Kidney (tissue), 14 donors: ENCODE results near the gene RBBP8NL. TPM values are rescaled to one million over a fixed set of nuclear protein-coding genes. Genes with fewer than 3 reads are reported as not detected.

Source experiments
- DNase-seq, 5 donors: peaks; one replicate each; pipeline ENCODE4 v3.0.0-alpha.2; 2013 to 2020
- FAIRE-seq: peaks from 2 replicates; lab custom pipeline; 2012; peaks lifted over from hg19 to GRCh38; lab: Jason Lieb, UNC
- H3K27ac ChIP-seq, 2 donors: one replicate each; pipeline ENCODE4 v1.7.0; 2013; ENCODE audit warnings: low read depth in 2 of 2, low read length in 2 of 2, inconsistent platforms in 1 of 2
- H3K27me3 ChIP-seq: one replicate; pipeline ENCODE4 v1.7.1; 2013; ENCODE audit warnings: low read length, inconsistent platforms; ENCODE audit not compliant: control insufficient read depth, insufficient read depth
- H3K36me3 ChIP-seq, 3 donors: one replicate each; pipeline versions ENCODE4 v1.7.0 to v1.7.1; 2013; ENCODE audit warnings: low read length in 3 of 3, control low read depth in 1 of 3, inconsistent platforms in 1 of 3; ENCODE audit not compliant: insufficient read depth in 3 of 3, control insufficient read depth in 2 of 3
- H3K4me1 ChIP-seq, 3 donors: one replicate each; pipeline versions ENCODE4 v1.7.0 to v1.7.1; 2013; ENCODE audit warnings: low read length in 3 of 3, inconsistent platforms in 1 of 3, low read depth in 1 of 3; ENCODE audit not compliant: control insufficient read depth in 2 of 3, insufficient read depth in 2 of 3
- H3K4me3 ChIP-seq, 3 donors: one replicate each; pipeline versions ENCODE4 v1.7.0 to v1.8.1; 2013; ENCODE audit warnings: low read length in 3 of 3, control low read depth in 1 of 3, inconsistent platforms in 1 of 3
- H3K9ac ChIP-seq, 3 donors: one replicate each; pipeline versions ENCODE4 v1.7.0 to v1.7.1; 2013; ENCODE audit warnings: low read length in 3 of 3, control low read depth in 1 of 3, inconsistent platforms in 1 of 3
- H3K9me3 ChIP-seq, 3 donors: one replicate each; pipeline versions ENCODE4 v1.7.0 to v1.7.1; 2013; ENCODE audit warnings: low read length in 3 of 3, control low read depth in 1 of 3, inconsistent platforms in 1 of 3; ENCODE audit not compliant: control insufficient read depth in 2 of 3, insufficient read depth in 1 of 3
- CTCF ChIP-seq: IDR thresholded peaks from 3 replicates; pipeline ENCODE4 v1.5.1; 2012; ENCODE audit warnings: mild to moderate bottlenecking, moderate library complexity, borderline replicate concordance; ENCODE audit not compliant: insufficient read depth; ENCODE audit errors: extremely low read depth
- intact Hi-C: fragments of 100-400 bp; cut with DNase I; formaldehyde crosslinking; loops from one replicate; pipeline ENCODE4 v1.11.1; 2022
- polyA plus RNA-seq: library from polyadenylated mRNA; stranded (reverse); fragments of 350-450 nt; fragmentation: Illumina TruSeq; extraction: RNeasy Lipid Tissue Mini Kit (QIAGEN cat#74804); gene quantifications from one replicate; pipeline ENCODE4 v1.2.3, GENCODE V29; 2014; ENCODE audit warnings: low read depth, low replicate concordance; ENCODE audit not compliant: insufficient read depth
- total RNA-seq: library from RNA; stranded (reverse); fragmentation: NEBNext Ultra II Directional; extraction: Animal tissue kit (Norgen Biotek cat#: 25700); gene quantifications from one replicate; pipeline ENCODE4 v1.2.1, GENCODE V29; 2021
- donor health status: control.
- donor health status: control.
- donor health status: control.
- donor health status: control.
- donor health status: control.
- donor health status: DM: yes; HTN: yes; CAD: no.
- donor health status: Normal renal cell carcinoma (clear cell type).

RBBP8NL gene
- total and polyA plus RNA-seq, 2 donors from 2014 or later = 0.13 to 1.5 TPM

DNA sequence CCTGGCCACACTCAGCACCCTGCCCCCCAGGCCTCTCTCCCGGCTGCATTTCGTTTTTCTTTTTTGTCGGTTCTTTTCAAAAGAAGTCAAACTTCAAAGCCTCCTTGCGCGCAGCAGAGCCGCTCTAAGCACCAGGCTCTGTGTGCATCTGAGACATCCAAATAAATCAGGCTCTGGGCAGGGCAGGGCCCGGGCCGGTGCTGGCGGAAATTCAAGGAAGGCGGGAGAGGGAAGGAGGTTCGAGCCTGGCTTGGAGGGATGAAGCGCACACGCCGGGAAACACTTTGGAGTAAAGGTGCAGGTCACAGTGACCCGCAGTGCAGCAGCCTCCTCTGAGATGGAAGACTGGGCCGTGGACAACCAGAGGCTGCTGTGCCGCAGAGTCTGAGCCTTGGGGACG lies 42.7 kb upstream of the RBBP8NL start:
- FAIRE-seq (no peak), DNase-seq (peak in 3 of 5 donors; percentile 62 to 72 (median 65))
- no peak overlapping the region for H3K9ac ChIP-seq
- no peaks in the 10 kb centered on the region for H3K36me3 ChIP-seq
- no peak for TF ChIP-seq CTCF
- H3K4me1 ChIP-seq = no peaks in the 10 kb centered on the region
- H3K4me3 ChIP-seq = no peak overlapping the region
- no peak overlapping the region for H3K27ac ChIP-seq
- H3K27me3 ChIP-seq = peaks cover 3% of the 10 kb centered on the region
- intact Hi-C loops = no loop called here
- no peaks in the 10 kb centered on the region for H3K9me3 ChIP-seq

- DNase-seq = no peak
- H3K4me1 ChIP-seq = no peaks in the 10 kb centered on the region
- no peaks in the 10 kb centered on the region for H3K36me3 ChIP-seq
- no peak overlapping the region for H3K4me3 ChIP-seq
- no peak for FAIRE-seq
- H3K27ac ChIP-seq = no peak overlapping the region
- H3K9me3 ChIP-seq = no peaks in the 10 kb centered on the region
- intact Hi-C loops = no loop called here
- H3K27me3 ChIP-seq = peaks cover under 1% of the 10 kb centered on the region
- H3K9ac ChIP-seq = no peak overlapping the region
- no peak for TF ChIP-seq CTCF
Observed at GRCh38 chr20:62469352-62469751, 42.0 kb upstream of the RBBP8NL start.

DNA sequence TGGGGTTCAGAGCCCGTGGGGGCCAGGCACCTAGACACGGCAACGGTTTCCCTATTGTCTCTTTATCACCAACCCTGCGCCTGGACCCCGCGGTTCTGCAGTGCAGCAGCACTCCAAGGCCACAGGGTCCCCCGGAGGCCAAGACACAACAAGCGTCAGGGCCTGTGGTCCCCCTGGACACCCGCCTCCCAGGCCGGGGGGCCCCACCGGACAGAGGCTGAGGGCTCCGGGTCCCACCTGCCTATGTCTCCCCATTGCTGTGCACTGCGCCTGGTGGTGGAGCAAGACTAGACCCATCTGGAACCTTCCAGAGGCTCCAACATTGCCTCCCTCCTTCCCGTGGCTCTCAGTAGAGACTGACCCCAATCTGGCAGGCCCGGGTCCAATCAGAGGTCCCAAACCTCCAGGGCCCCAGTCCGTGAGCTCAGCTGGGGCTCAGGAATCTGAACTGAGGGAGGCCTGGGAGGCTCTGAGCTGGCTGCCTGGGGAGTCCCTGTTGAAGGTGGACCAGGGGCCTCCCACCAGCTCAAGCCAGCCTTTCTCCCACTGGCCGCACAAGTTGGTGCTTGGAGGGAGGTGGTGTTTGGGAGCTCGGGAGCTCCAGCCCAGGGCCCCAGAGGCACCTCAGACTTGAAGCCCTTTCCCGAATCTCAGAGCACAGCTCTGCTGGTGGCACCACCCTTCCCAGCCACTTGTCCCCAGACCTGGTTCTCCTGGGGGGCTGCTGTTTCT lies 39.6 kb upstream of the RBBP8NL start:
- Histone ChIP-seq H3K27ac (no peak overlapping the region), H3K9ac (no peak overlapping the region), H3K36me3 (no peaks in the 10 kb centered on the region), H3K4me3 (no peak overlapping the region), H3K27me3 (no peaks in the 10 kb centered on the region), H3K4me1 (no peaks in the 10 kb centered on the region), H3K9me3 (no peaks in the 10 kb centered on the region)
- no peak for DNase-seq
- TF ChIP-seq CTCF = no peak
- intact Hi-C loops = no loop called here
- no peak for FAIRE-seq
